Gastrocnemius medialis (tissue), 4 donors: Measurements from ENCODE around the gene PIH1D1. TPM values are rescaled to one million over a fixed set of nuclear protein-coding genes. Genes with fewer than 3 reads are reported as not detected.
A peak's percentile ranks its signal among the peaks of the same experiment; 100 is the strongest.
"Not testable (repeated sequence)": the region's sequence is repeated elsewhere in the genome, so short reads cannot be mapped to it uniquely, and the experiment has no call there.

Experiments used
- ATAC-seq, 2 donors: fragments of 150-250 bp; one replicate each; pipeline ENCODE4 v1.9.1; 2016
- DNase-seq, 2 donors: peaks; one replicate each; pipeline ENCODE4 v3.0.0-alpha.2; 2019
- H3K27ac ChIP-seq, 4 donors: fragments of 200-600 bp; sonication (generic); 1 replicate in 1 of 4; 2 replicates in 3 of 4; pipeline ENCODE4 v1.5.1; 2016 to 2018; ENCODE audit warnings: mild to moderate bottlenecking in 2 of 4, moderate library complexity in 1 of 4
- H3K27me3 ChIP-seq, 3 donors: fragments of 200-600 bp; sonication (generic) in 2 of 3; 1 replicate in 1 of 3; 2 replicates in 2 of 3; pipeline versions ENCODE4 v1.5.1 to v1.6.0; 2016 to 2019; ENCODE audit warnings: mild to moderate bottlenecking in 1 of 3, moderate library complexity in 1 of 3
- H3K36me3 ChIP-seq, 2 donors: fragments of 200-600 bp; sonication (generic) in 1 of 2; one replicate each; pipeline ENCODE4 v1.5.1; 2017 to 2018
- H3K4me1 ChIP-seq, 2 donors: fragments of 200-600 bp; sonication (generic) in 1 of 2; one replicate each; pipeline ENCODE4 v1.5.1; 2016 to 2017; ENCODE audit warnings: mild to moderate bottlenecking in 2 of 2
- H3K4me3 ChIP-seq, 4 donors: fragments of 200-600 bp; sonication (generic) in 3 of 4; 1 replicate in 1 of 4; 2 replicates in 3 of 4; pipeline ENCODE4 v1.5.1; 2016 to 2019; ENCODE audit warnings: mild to moderate bottlenecking in 2 of 4
- H3K9me3 ChIP-seq, 3 donors: fragments of 200-600 bp; sonication (generic) in 2 of 3; 1 replicate in 1 of 3; 2 replicates in 2 of 3; pipeline ENCODE4 v1.5.1; 2016 to 2019
- POLR2A ChIP-seq, 2 donors: fragments of 450-650 bp; IDR thresholded peaks; one replicate each; pipeline ENCODE4 v1.6.1; 2017; ENCODE audit warnings: antibody characterized with exemption in 2 of 2, mild to moderate bottlenecking in 2 of 2, moderate library complexity in 2 of 2
- in situ Hi-C, 4 donors: fragments of 200-750 bp; cut with MboI; loops; one replicate each; pipeline versions ENCODE4 v1.15.0 to v1.8.0; 2017; ENCODE audit warnings: low sequenced_read_pairs in 4 of 4
- intact Hi-C: fragments of 100-400 bp; cut with DNase I; formaldehyde crosslinking; loops from one replicate; pipeline ENCODE4 v1.15.1; 2023; ENCODE audit warnings: low total_unique reads
- total RNA-seq, 4 donors: library from RNA; depleted of rRNA; stranded (reverse); fragments of >200 nt; gene quantifications; one replicate each; pipeline versions ENCODE4 v1.1.0 to v1.2.3, GENCODE V29; 2016
- TF ChIP-seq, protein P1 (sequence below), 5 experiments: fragments of 450-650 bp in 3 of 5; fragments of 200-600 bp in 2 of 5; sonication (generic) in 2 of 5; IDR thresholded peaks in 4 of 5; conservative IDR thresholded peaks in 1 of 5; 1 replicate in 4 of 5; 2 replicates in 1 of 5; pipeline ENCODE4 v1.5.1; 2016 to 2019; ENCODE audit warnings: antibody characterized with exemption in 5 of 5, mild to moderate bottlenecking in 3 of 5, moderate library complexity in 3 of 5

PIH1D1 gene
- total RNA-seq, 4 donors from 2014 or later = 41.9 to 107 (median 79.0) TPM

DNA sequence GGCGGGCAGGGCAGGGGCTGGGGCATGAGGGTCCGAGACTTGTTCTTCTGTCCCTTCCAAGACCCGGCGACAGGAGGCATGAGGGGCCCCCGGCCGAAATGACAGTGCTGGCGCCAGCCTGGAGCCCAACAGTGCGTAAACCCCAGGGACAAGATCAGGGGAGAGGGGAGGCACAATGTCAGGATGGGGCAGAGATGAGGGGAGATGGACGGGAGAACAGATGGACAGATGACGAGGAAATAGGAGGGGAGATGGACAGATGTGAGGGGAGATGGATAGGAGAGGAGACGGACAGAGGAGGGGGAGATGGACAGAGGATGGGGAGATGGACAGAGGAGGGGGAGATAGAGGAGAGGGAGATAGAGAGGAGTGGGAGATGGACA is 22.9 kb upstream of the PIH1D1 start:
- DNase-seq = no peak
- Histone ChIP-seq H3K27me3 (no peaks in the 10 kb centered on the region), H3K27ac (peak overlapping the region; percentile 65 to 87 (median 82)), H3K4me3 (peak overlapping the region; percentile 68 to 84 (median 75)), H3K9me3 (no peaks in the 10 kb centered on the region), H3K4me1 (peaks cover 0 to 7% of the 10 kb centered on the region in 2 donors), H3K36me3 (no peaks in the 10 kb centered on the region)
- no peak for TF ChIP-seq POLR2A (IDR thresholded peaks at IDR 0.05)
- TF ChIP-seq, protein P1, sequence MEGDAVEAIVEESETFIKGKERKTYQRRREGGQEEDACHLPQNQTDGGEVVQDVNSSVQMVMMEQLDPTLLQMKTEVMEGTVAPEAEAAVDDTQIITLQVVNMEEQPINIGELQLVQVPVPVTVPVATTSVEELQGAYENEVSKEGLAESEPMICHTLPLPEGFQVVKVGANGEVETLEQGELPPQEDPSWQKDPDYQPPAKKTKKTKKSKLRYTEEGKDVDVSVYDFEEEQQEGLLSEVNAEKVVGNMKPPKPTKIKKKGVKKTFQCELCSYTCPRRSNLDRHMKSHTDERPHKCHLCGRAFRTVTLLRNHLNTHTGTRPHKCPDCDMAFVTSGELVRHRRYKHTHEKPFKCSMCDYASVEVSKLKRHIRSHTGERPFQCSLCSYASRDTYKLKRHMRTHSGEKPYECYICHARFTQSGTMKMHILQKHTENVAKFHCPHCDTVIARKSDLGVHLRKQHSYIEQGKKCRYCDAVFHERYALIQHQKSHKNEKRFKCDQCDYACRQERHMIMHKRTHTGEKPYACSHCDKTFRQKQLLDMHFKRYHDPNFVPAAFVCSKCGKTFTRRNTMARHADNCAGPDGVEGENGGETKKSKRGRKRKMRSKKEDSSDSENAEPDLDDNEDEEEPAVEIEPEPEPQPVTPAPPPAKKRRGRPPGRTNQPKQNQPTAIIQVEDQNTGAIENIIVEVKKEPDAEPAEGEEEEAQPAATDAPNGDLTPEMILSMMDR (IDR thresholded peaks at IDR 0.05 in 4 of 5, conservative IDR thresholded peaks at IDR 0.05 in 1 of 5) = no peak
- in situ Hi-C loops = no loop called here
- intact Hi-C loops = loop anchor here (1.0 to 2.0 kb wide), 2 partner anchors 73 to 206 kb away; no protein-coding TSS in a partner anchor
- no peak for ATAC-seq

- in situ Hi-C loops (no loop called here), intact Hi-C loops (loop anchor here (1.0 to 2.0 kb wide), 2 partner anchors 73 to 207 kb away; no protein-coding TSS in a partner anchor)
- H3K27me3 ChIP-seq = no peaks in the 10 kb centered on the region
- peaks cover 0 to 7% of the 10 kb centered on the region in 2 donors for H3K4me1 ChIP-seq
- DNase-seq (peak; percentile 41 to 69), ATAC-seq (peak; percentile 72 to 85)
- TF ChIP-seq, protein P1 (IDR thresholded peaks at IDR 0.05 in 4 of 5, conservative IDR thresholded peaks at IDR 0.05 in 1 of 5) = peak; percentile 90 to 100 (median 98)
- TF ChIP-seq POLR2A (IDR thresholded peaks at IDR 0.05) = no peak
- H3K27ac ChIP-seq = peak within 1 kb of the TSS; percentile 65 to 87 (median 82)
- H3K4me3 ChIP-seq = peak within 1 kb of the TSS; percentile 68 to 84 (median 75)
- H3K9me3 ChIP-seq = no peaks in the 10 kb centered on the region
- H3K36me3 ChIP-seq = no peaks in the 10 kb centered on the region
These were observed 22.4 kb upstream of the PIH1D1 start, which contains the start of gene FLT3LG for GRCh38 chr19:49473868-49474541. Gene FLT3LG (plus strand): TSS chr19:49474215. CDS start chr19:49474640, 425 bp downstream.

GRCh38 chr19:49473501-49473867 is 21.9 kb upstream of the PIH1D1 start:
- H3K36me3 ChIP-seq, H3K27me3 ChIP-seq, DNase-seq, H3K9me3 ChIP-seq, in situ Hi-C loops, H3K4me1 ChIP-seq, ATAC-seq, intact Hi-C loops: not testable (repeated sequence)
- Histone ChIP-seq H3K4me3 (peak overlapping the region; percentile 68 to 84 (median 75)), H3K27ac (peak overlapping the region; percentile 65 to 87 (median 82))

DNA sequence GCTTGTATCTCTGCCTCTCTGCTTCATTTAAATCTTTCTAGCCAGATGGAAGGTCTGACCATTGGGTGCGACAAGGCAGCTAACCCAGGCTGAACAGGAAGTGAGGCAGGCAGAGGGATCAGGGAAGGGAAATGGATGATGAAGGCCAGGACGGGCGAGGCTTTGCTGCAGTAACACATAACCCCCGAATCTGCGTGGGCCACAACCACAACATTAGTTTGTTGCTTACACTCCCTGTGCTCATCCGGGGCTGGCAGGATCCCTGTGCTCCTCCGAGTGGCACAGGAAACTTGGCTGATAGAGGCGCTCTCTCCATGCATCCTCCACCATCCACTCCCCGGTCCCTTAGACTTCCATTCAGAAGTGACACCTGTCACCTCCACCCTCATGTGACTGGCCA is 21.3 kb upstream of the PIH1D1 start:
- no peaks in the 10 kb centered on the region for H3K36me3 ChIP-seq
- DNase-seq = no peak
- H3K27ac ChIP-seq = no peak overlapping the region
- intact Hi-C loops = no loop called here
- in situ Hi-C loops = no loop called here
- no peaks in the 10 kb centered on the region for H3K9me3 ChIP-seq
- no peak overlapping the region for H3K4me3 ChIP-seq
- no peaks in the 10 kb centered on the region for H3K27me3 ChIP-seq
- no peak for ATAC-seq
- peaks cover 0 to 11% of the 10 kb centered on the region in 2 donors for H3K4me1 ChIP-seq
- TF ChIP-seq POLR2A (IDR thresholded peaks at IDR 0.05) = no peak
- TF ChIP-seq, protein P1 (IDR thresholded peaks at IDR 0.05 in 4 of 5, conservative IDR thresholded peaks at IDR 0.05 in 1 of 5) = no peak

DNA sequence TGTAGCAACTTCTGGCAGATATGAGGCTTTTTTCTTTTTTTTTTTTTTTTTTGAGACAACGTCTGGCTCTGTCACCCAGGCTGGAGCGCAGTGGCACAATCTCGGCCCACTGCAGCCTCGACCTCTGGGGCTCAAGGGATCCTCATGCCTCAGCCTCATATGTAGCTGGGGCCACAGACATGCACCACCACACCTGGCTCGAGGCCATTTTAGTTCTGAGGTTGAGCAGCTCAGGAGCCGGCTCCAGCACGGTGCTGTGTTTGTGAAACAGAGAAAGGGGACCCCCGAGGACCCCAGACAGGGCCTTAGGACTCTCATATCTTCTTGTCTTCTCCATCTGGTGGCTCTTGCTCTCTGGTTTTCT is 19.0 kb upstream of the PIH1D1 start:
- intact Hi-C loops = no loop called here
- TF ChIP-seq, protein P1 (IDR thresholded peaks at IDR 0.05 in 4 of 5, conservative IDR thresholded peaks at IDR 0.05 in 1 of 5) = no peak
- TF ChIP-seq POLR2A (IDR thresholded peaks at IDR 0.05) = no peak
- Histone ChIP-seq H3K4me1 (peaks cover 0 to 11% of the 10 kb centered on the region in 2 donors), H3K27ac (peak overlapping the region in 1 of 4 donors; percentile 41), H3K27me3 (no peaks in the 10 kb centered on the region), H3K4me3 (no peak overlapping the region), H3K36me3 (no peaks in the 10 kb centered on the region), H3K9me3 (no peaks in the 10 kb centered on the region)
- in situ Hi-C loops = no loop called here
- DNase-seq (no peak), ATAC-seq (no peak)
